BE2C (cell line): Measurements from ENCODE around the gene BCAM.
"Not testable (repeated sequence)": the region's sequence is repeated elsewhere in the genome, so short reads cannot be mapped to it uniquely, and the experiment has no call there.

ENCODE experiments used
- DNase-seq: peaks from one replicate; pipeline ENCODE4 v3.0.0-alpha.2; 2020
- H3K27me3 ChIP-seq: fragments of 250-450 bp; sonication (Bioruptor Pico); 2 replicates; pipeline ENCODE4 v1.5.1; 2020; ENCODE audit warnings: mild to moderate bottlenecking
- H3K36me3 ChIP-seq: fragments of 250-450 bp; sonication (Bioruptor Pico); 2 replicates; pipeline ENCODE4 v1.5.1; 2020; ENCODE audit warnings: mild to moderate bottlenecking
- H3K4me1 ChIP-seq: fragments of 250-450 bp; sonication (Bioruptor Pico); 2 replicates; pipeline ENCODE4 v1.5.1; 2020
- H3K4me3 ChIP-seq: 2 replicates; pipeline ENCODE4 v1.5.1; 2011; ENCODE audit warnings: low read depth, low read length
- H3K9me3 ChIP-seq: fragments of 250-450 bp; sonication (Bioruptor Pico); 2 replicates; pipeline ENCODE4 v1.5.1; 2020
- CTCF ChIP-seq: IDR thresholded peaks from 2 replicates; pipeline ENCODE4 v1.5.1; 2012; ENCODE audit warnings: mild to moderate bottlenecking, low read depth, low read length

The BCAM gene

GRCh38 chr19:44822670-44823372, 13.9 kb downstream of the BCAM start:
- Histone ChIP-seq H3K9me3 (no peaks in the 10 kb centered on the region), H3K4me1 (no peaks in the 10 kb centered on the region), H3K27me3 (peaks cover 4% of the 10 kb centered on the region), H3K4me3 (no peak overlapping the region), H3K36me3 (no peaks in the 10 kb centered on the region)
- no peak for TF ChIP-seq CTCF
- no peak for DNase-seq

GRCh38 chr19:44823373-44823698, 14.4 kb downstream of the BCAM start:
- Histone ChIP-seq H3K36me3 (no peaks in the 10 kb centered on the region), H3K4me3 (no peak overlapping the region), H3K27me3 (peaks cover 4% of the 10 kb centered on the region), H3K9me3 (no peaks in the 10 kb centered on the region), H3K4me1 (no peaks in the 10 kb centered on the region)
- no peak for DNase-seq
- TF ChIP-seq CTCF, result no peak

GRCh38 chr19:44824761-44825160, 15.9 kb downstream of the BCAM start:
- Histone ChIP-seq H3K36me3 (no peaks in the 10 kb centered on the region), H3K4me3 (no peak overlapping the region), H3K27me3 (peaks cover 4% of the 10 kb centered on the region), H3K4me1 (no peaks in the 10 kb centered on the region), H3K9me3 (no peaks in the 10 kb centered on the region)
- no peak for TF ChIP-seq CTCF
- DNase-seq, result no peak

GRCh38 chr19:44832875-44833274, 24.0 kb downstream of the BCAM start:
- H3K4me3 ChIP-seq, H3K36me3 ChIP-seq, H3K9me3 ChIP-seq, DNase-seq, H3K4me1 ChIP-seq: not testable (repeated sequence)
- H3K27me3 ChIP-seq, result peaks cover 38% of the 10 kb centered on the region

GRCh38 chr19:44834399-44834798, 25.5 kb downstream of the BCAM start:
- not testable (repeated sequence) for H3K4me1 ChIP-seq, H3K9me3 ChIP-seq, DNase-seq, H3K36me3 ChIP-seq, H3K4me3 ChIP-seq
- peaks cover 38% of the 10 kb centered on the region for H3K27me3 ChIP-seq

GRCh38 chr19:44839276-44839675, 30.4 kb downstream of the BCAM start:
- Histone ChIP-seq H3K36me3 (no peaks in the 10 kb centered on the region), H3K4me3 (no peak overlapping the region), H3K4me1 (no peaks in the 10 kb centered on the region), H3K9me3 (no peaks in the 10 kb centered on the region), H3K27me3 (peaks cover 3% of the 10 kb centered on the region)
- no peak for DNase-seq
- no peak for TF ChIP-seq CTCF

GRCh38 chr19:44840811-44841210, 31.9 kb downstream of the BCAM start:
- Histone ChIP-seq H3K4me3 (no peak overlapping the region), H3K9me3 (no peaks in the 10 kb centered on the region), H3K36me3 (no peaks in the 10 kb centered on the region), H3K4me1 (no peaks in the 10 kb centered on the region), H3K27me3 (no peaks in the 10 kb centered on the region; the same call in 1 of the 2 replicates)
- DNase-seq, result no peak
- no peak for TF ChIP-seq CTCF
